CD14-positive monocyte (primary cell): Measurements from ENCODE around the gene ETV3L. TPM values are rescaled to one million over a fixed set of nuclear protein-coding genes. Genes with fewer than 3 reads are reported as not detected.
A peak's percentile ranks its signal among the peaks of the same experiment; 100 is the strongest.

Source experiments
- DNase-seq, 3 donors: peaks; one replicate each; pipeline ENCODE4 v3.0.0-alpha.2; 2011 to 2022
- H2AFZ ChIP-seq: 2 replicates; pipeline ENCODE4 v1.6.0; 2012; ENCODE audit warnings: mild to moderate bottlenecking, low read depth, low read length, inconsistent platforms; ENCODE audit not compliant: insufficient read depth, poor library complexity, severe bottlenecking
- H3K27ac ChIP-seq, 2 donors: 1 replicate in 1 of 2; 2 replicates in 1 of 2; pipeline ENCODE4 v1.5.1; 2012 to 2013; ENCODE audit warnings: low read length in 2 of 2, control low read depth in 1 of 2, inconsistent platforms in 1 of 2, low read depth in 1 of 2, mild to moderate bottlenecking in 1 of 2
- H3K27me3 ChIP-seq, 2 donors: one replicate each; pipeline versions ENCODE4 v1.6.0 to v1.6.1; 2011 to 2013; ENCODE audit warnings: low read length in 2 of 2; ENCODE audit not compliant: control insufficient read depth in 2 of 2, insufficient read depth in 2 of 2
- H3K36me3 ChIP-seq, 2 donors: replicated peaks in 1 of 2; 1 replicate in 1 of 2; 2 replicates in 1 of 2; pipeline versions ENCODE4 v1.5.1 to v1.6.1; 2012 to 2013; ENCODE audit warnings: low read length in 2 of 2, control low read depth in 1 of 2, inconsistent platforms in 1 of 2, mild to moderate bottlenecking in 1 of 2; ENCODE audit not compliant: insufficient read depth in 2 of 2, control insufficient read depth in 1 of 2
- H3K4me1 ChIP-seq, 2 donors: 1 replicate in 1 of 2; 2 replicates in 1 of 2; pipeline versions ENCODE4 v1.5.1 to v1.6.1; 2012 to 2013; ENCODE audit warnings: low read length in 2 of 2, control low read depth in 1 of 2, inconsistent platforms in 1 of 2, mild to moderate bottlenecking in 1 of 2, moderate library complexity in 1 of 2; ENCODE audit not compliant: insufficient read depth in 2 of 2, control insufficient read depth in 1 of 2
- H3K4me2 ChIP-seq: replicated peaks from 2 replicates; pipeline ENCODE3; 2012; ENCODE audit warnings: low read length, moderate library complexity, mild to moderate bottlenecking; ENCODE audit not compliant: poor library complexity, severe bottlenecking; ENCODE audit errors: extremely low read depth
- H3K4me3 ChIP-seq, 3 experiments: fragments of 200-600 bp in 1 of 3; sonication (generic) in 1 of 3; replicated peaks in 1 of 3; 1 replicate in 2 of 3; 2 replicates in 1 of 3; pipeline ENCODE4 v1.5.1; 2011 to 2013; ENCODE audit warnings: low read length in 3 of 3, mild to moderate bottlenecking in 3 of 3, control low read depth in 2 of 3, low read depth in 2 of 3, inconsistent platforms in 1 of 3, moderate library complexity in 1 of 3
- H3K79me2 ChIP-seq: 2 replicates; pipeline ENCODE4 v1.6.0; 2012; ENCODE audit warnings: mild to moderate bottlenecking, control low read depth, inconsistent platforms, low read length, moderate library complexity; ENCODE audit not compliant: insufficient read depth
- H3K9ac ChIP-seq: 2 replicates; pipeline ENCODE4 v1.6.0; 2017; ENCODE audit warnings: low read length, mild to moderate bottlenecking; ENCODE audit not compliant: insufficient read depth, poor library complexity, severe bottlenecking
- H3K9me3 ChIP-seq, 2 donors: replicated peaks in 1 of 2; 1 replicate in 1 of 2; 2 replicates in 1 of 2; pipeline versions ENCODE4 v1.5.1 to v1.6.1; 2012 to 2013; ENCODE audit warnings: low read length in 2 of 2, control low read depth in 1 of 2; ENCODE audit not compliant: control insufficient read depth in 1 of 2, insufficient read depth in 1 of 2
- H4K20me1 ChIP-seq: 2 replicates; pipeline ENCODE4 v1.6.0; 2012; ENCODE audit warnings: mild to moderate bottlenecking, low read length, control low read depth, moderate library complexity; ENCODE audit not compliant: insufficient read depth
- H3K27ac Mint-ChIP-seq, 7 donors: one replicate each; pipeline ENCODE4 v1.8.0; 2020; ENCODE audit warnings: mild to moderate bottlenecking in 7 of 7, mixed read lengths in 7 of 7, moderate library complexity in 6 of 7, inconsistent platforms in 2 of 7
- H3K27me3 Mint-ChIP-seq, 3 donors: one replicate each; pipeline ENCODE4 v1.8.0; 2021 to 2022; ENCODE audit warnings: low read depth in 3 of 3, mild to moderate bottlenecking in 3 of 3, mixed read lengths in 3 of 3, moderate library complexity in 3 of 3, inconsistent platforms in 1 of 3
- H3K36me3 Mint-ChIP-seq, 2 donors: one replicate each; pipeline ENCODE4 v1.8.0; 2020; ENCODE audit warnings: mixed read lengths in 2 of 2, inconsistent platforms in 1 of 2, mild to moderate bottlenecking in 1 of 2
- H3K4me1 Mint-ChIP-seq: one replicate; pipeline ENCODE4 v1.8.0; 2020; ENCODE audit warnings: mild to moderate bottlenecking, mixed read lengths
- H3K4me3 Mint-ChIP-seq, 2 donors: one replicate each; pipeline ENCODE4 v1.8.0; 2020; ENCODE audit warnings: mild to moderate bottlenecking in 2 of 2, mixed read lengths in 2 of 2, moderate library complexity in 1 of 2
- H3K9me3 Mint-ChIP-seq, 7 donors: one replicate each; pipeline ENCODE4 v1.8.0; 2020 to 2022; ENCODE audit warnings: mixed read lengths in 7 of 7, mild to moderate bottlenecking in 6 of 7, moderate library complexity in 6 of 7, inconsistent platforms in 2 of 7
- WGBS: methylation state at CpG from one replicate; pipeline ENCODE4 v1.1.5; 2013; ENCODE audit warnings: missing lambda C conversion rate; ENCODE audit not compliant: insufficient coverage; 5-methylcytosine and 5-hydroxymethylcytosine counted together
- intact Hi-C, 2 donors: fragments of 100-400 bp; cut with micrococcal nuclease; formaldehyde crosslinking; loops; one replicate each; pipeline versions ENCODE4 v1.15.0 to v1.15.1; 2023
- polyA plus RNA-seq, 3 donors: library from polyadenylated mRNA; depleted of rRNA in 1 of 3; unstranded in 2 of 3; stranded (reverse) in 1 of 3; fragments of 300-500 nt in 2 of 3; fragments of >200 nt in 1 of 3; fragmentation: Illumina TruSeq in 2 of 3; gene quantifications; 1 replicate in 2 of 3; 2 replicates in 1 of 3; pipeline ENCODE4 v1.2.3, GENCODE V29; 2012 to 2021
- TF ChIP-seq, protein P1 (sequence below): fragments of 200-600 bp; IDR thresholded peaks from one replicate; pipeline ENCODE4 v1.8.0; 2022; ENCODE audit warnings: antibody characterized with exemption, mild to moderate bottlenecking

Gene ETV3L
- polyA plus RNA-seq, 3 donors = 0.26 to 0.41 TPM; not detected in 1

GRCh38 chr1:157132111-157132510 is 32.5 kb upstream of the ETV3L start:
- Mint-ChIP-seq H3K36me3 (peaks cover 84 to 92% of the 10 kb centered on the region in 2 donors), H3K27ac (peak overlapping the region in 3 of 7 donors; percentile 5 to 23 (median 16)), H3K4me3 (no peak overlapping the region), H3K27me3 (no peaks in the 10 kb centered on the region), H3K9me3 (no peaks in the 10 kb centered on the region), H3K4me1 (peaks cover 10% of the 10 kb centered on the region)
- Histone ChIP-seq H2AFZ (no peak overlapping the region), H3K4me1 (peaks cover 11 to 12% of the 10 kb centered on the region in 2 donors), H3K27ac (no peak overlapping the region), H4K20me1 (peaks cover 97% of the 10 kb centered on the region), H3K9ac (no peak overlapping the region), H3K4me2 (no peak overlapping the region), H3K27me3 (no peaks in the 10 kb centered on the region), H3K9me3 (no peaks in the 10 kb centered on the region), H3K79me2 (peaks cover 28% of the 10 kb centered on the region), H3K4me3 (no peak overlapping the region), H3K36me3 (peaks cover 84 to 92% of the 10 kb centered on the region in 2 donors)
- WGBS = 100% methylated on average over 4 of the region's 5 CpGs
- DNase-seq = no peak
- TF ChIP-seq, protein P1, sequence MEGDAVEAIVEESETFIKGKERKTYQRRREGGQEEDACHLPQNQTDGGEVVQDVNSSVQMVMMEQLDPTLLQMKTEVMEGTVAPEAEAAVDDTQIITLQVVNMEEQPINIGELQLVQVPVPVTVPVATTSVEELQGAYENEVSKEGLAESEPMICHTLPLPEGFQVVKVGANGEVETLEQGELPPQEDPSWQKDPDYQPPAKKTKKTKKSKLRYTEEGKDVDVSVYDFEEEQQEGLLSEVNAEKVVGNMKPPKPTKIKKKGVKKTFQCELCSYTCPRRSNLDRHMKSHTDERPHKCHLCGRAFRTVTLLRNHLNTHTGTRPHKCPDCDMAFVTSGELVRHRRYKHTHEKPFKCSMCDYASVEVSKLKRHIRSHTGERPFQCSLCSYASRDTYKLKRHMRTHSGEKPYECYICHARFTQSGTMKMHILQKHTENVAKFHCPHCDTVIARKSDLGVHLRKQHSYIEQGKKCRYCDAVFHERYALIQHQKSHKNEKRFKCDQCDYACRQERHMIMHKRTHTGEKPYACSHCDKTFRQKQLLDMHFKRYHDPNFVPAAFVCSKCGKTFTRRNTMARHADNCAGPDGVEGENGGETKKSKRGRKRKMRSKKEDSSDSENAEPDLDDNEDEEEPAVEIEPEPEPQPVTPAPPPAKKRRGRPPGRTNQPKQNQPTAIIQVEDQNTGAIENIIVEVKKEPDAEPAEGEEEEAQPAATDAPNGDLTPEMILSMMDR = no peak
- intact Hi-C loops = no loop called here

DNA sequence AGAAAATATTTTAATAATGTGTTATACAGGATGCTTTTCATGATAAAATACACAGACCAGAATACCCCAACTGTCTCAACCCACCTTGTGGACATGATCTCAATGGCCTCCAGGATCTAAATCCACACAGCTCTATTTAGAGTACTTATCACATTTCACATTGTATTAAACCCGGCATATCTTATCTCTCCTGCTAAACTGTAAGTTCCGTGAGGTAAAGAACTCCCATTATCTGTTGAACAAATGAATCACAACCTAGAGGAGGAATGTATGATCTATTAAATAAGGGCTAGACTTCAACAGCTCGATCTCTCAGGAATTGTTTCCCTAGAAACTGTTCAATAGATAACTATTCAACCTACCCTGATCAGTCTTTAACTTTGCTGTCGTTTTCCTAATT is 31.7 kb upstream of the ETV3L start:
- Histone ChIP-seq H3K4me1 (peaks cover 3% of the 10 kb centered on the region in 2 donors), H3K9ac (no peak overlapping the region), H3K27ac (no peak overlapping the region), H3K4me3 (no peak overlapping the region), H3K27me3 (no peaks in the 10 kb centered on the region), H3K36me3 (peaks cover 91 to 100% of the 10 kb centered on the region in 2 donors), H4K20me1 (peaks cover 97% of the 10 kb centered on the region), H3K4me2 (no peak overlapping the region), H3K79me2 (peaks cover 20% of the 10 kb centered on the region), H3K9me3 (no peaks in the 10 kb centered on the region), H2AFZ (no peak overlapping the region)
- TF ChIP-seq, protein P1 = no peak
- Mint-ChIP-seq H3K9me3 (no peaks in the 10 kb centered on the region), H3K27me3 (no peaks in the 10 kb centered on the region), H3K27ac (no peak overlapping the region), H3K36me3 (peaks cover 85 to 95% of the 10 kb centered on the region in 2 donors), H3K4me3 (no peak overlapping the region), H3K4me1 (peaks cover 2% of the 10 kb centered on the region)
- intact Hi-C loops = no loop called here
- no peak for DNase-seq
- no CpG with 5 or more reads among the region's 4 CpGs for whole genome bisulfite sequencing
